Kidney capillary endothelial cell (primary cell): Measurements from ENCODE around the gene SPATA4.

Experiments used
- DNase-seq: peaks from one replicate; pipeline ENCODE4 v3.0.0-alpha.2; 2018; ENCODE audit warnings: low spot score

SPATA4 gene

GRCh38 chr4:176189891-176190795 is 5.2 kb downstream of the SPATA4 start:
- DNase-seq, result no peak

GRCh38 chr4:176188654-176189053 is 6.7 kb downstream of the SPATA4 start:
- DNase-seq, result no peak

GRCh38 chr4:176187624-176188023 is 7.8 kb downstream of the SPATA4 start:
- DNase-seq, result no peak

GRCh38 chr4:176186671-176187395 is 8.6 kb downstream of the SPATA4 start:
- DNase-seq, result no peak

- no peak for DNase-seq
These were observed 9.3 kb downstream of the SPATA4 start for GRCh38 chr4:176186067-176186466.

GRCh38 chr4:176185051-176185450 is 10.3 kb downstream of the SPATA4 start:
- DNase-seq, result no peak

GRCh38 chr4:176163041-176163440 is 32.3 kb downstream of the SPATA4 start:
- DNase-seq, result no peak

GRCh38 chr4:176156656-176157055 is 38.7 kb downstream of the SPATA4 start:
- DNase-seq, result no peak

- DNase-seq, result no peak
These were observed 42.3 kb downstream of the SPATA4 start for GRCh38 chr4:176153124-176153523.

- no peak for DNase-seq
These were observed 44.7 kb downstream of the SPATA4 start for GRCh38 chr4:176150704-176151103.

GRCh38 chr4:176150356-176150682 is 45.1 kb downstream of the SPATA4 start:
- DNase-seq, result peak; percentile 20

GRCh38 chr4:176149680-176150355 is 45.6 kb downstream of the SPATA4 start:
- DNase-seq, result no peak

- DNase-seq, result no peak
These were observed 53.1 kb downstream of the SPATA4 start for GRCh38 chr4:176142253-176142652.

GRCh38 chr4:176139518-176139917 is 55.9 kb downstream of the SPATA4 start:
- DNase-seq, result no peak

- DNase-seq, result peak; percentile 4
These were observed 57.8 kb downstream of the SPATA4 start for GRCh38 chr4:176137631-176138030.

- DNase-seq, result no peak
These were observed 60.7 kb downstream of the SPATA4 start for GRCh38 chr4:176134670-176135069.
